HG02973 (cell line): ENCODE data around the gene PCNT.
A peak's percentile ranks its signal among the peaks of the same experiment; 100 is the strongest.
"Not testable (repeated sequence)": the region's sequence is repeated elsewhere in the genome, so short reads cannot be mapped to it uniquely, and the experiment has no call there.

Source experiments
- ATAC-seq: cut with Tn5 transposase; IDR thresholded peaks from one replicate; pipeline ENCODE4 v1.9.1; 2021; ENCODE audit warnings: moderate library complexity; ENCODE audit not compliant: unreplicated experiment

PCNT gene

GRCh38 chr21:46304437-46304836, 19.5 kb upstream of the PCNT start:
- ATAC-seq: no peak

GRCh38 chr21:46304955-46305354, 19.0 kb upstream of the PCNT start:
- no peak for ATAC-seq

GRCh38 chr21:46307625-46308024, 16.3 kb upstream of the PCNT start:
- no peak for ATAC-seq

- ATAC-seq: no peak
Observed at GRCh38 chr21:46308431-46308830, 15.5 kb upstream of the PCNT start.

GRCh38 chr21:46310260-46310659, 13.7 kb upstream of the PCNT start:
- not testable (repeated sequence) for ATAC-seq

- no peak for ATAC-seq
Observed at GRCh38 chr21:46311568-46311967, 12.4 kb upstream of the PCNT start.

- no peak for ATAC-seq
Observed at GRCh38 chr21:46312949-46313348, 11.0 kb upstream of the PCNT start.

GRCh38 chr21:46314441-46315020, 9.4 kb upstream of the PCNT start:
- ATAC-seq: no peak

GRCh38 chr21:46316708-46317324, 7.1 kb upstream of the PCNT start:
- ATAC-seq: no peak

- no peak for ATAC-seq
Observed at GRCh38 chr21:46317710-46318463, 6.1 kb upstream of the PCNT start.

GRCh38 chr21:46318464-46318845, 5.5 kb upstream of the PCNT start:
- ATAC-seq: no peak

- ATAC-seq: no peak
Observed at GRCh38 chr21:46319186-46319585, 4.8 kb upstream of the PCNT start.

- ATAC-seq: no peak
Observed at GRCh38 chr21:46320331-46320801, 3.6 kb upstream of the PCNT start.

- ATAC-seq: no peak
Observed at GRCh38 chr21:46322351-46323226, 1.4 kb upstream of the PCNT start.

- ATAC-seq: no peak
Observed at GRCh38 chr21:46323227-46323709, 688 bp upstream of the PCNT start.

- ATAC-seq: peak; percentile 47
Observed at GRCh38 chr21:46324390-46325072, 575 bp downstream of the PCNT start.

- ATAC-seq: no peak
Observed at GRCh38 chr21:46325073-46325912, 1.3 kb downstream of the PCNT start.

GRCh38 chr21:46326110-46326703, 2.3 kb downstream of the PCNT start:
- no peak for ATAC-seq

- ATAC-seq: no peak
Observed at GRCh38 chr21:46327711-46328110, 3.8 kb downstream of the PCNT start.
